Transverse colon (tissue), 4 donors: ENCODE data around the gene LIX1L.

Experiments
- EP300 ChIP-seq: sonication (generic); formaldehyde crosslinking; IDR thresholded peaks from one replicate; pipeline ENCODE4 v1.6.1; 2017; ENCODE audit warnings: antibody characterized with exemption, low read depth
- POLR2A ChIP-seq: fragments of 450-650 bp; IDR thresholded peaks from one replicate; pipeline ENCODE4 v1.6.1; 2016; ENCODE audit warnings: antibody characterized with exemption, mild to moderate bottlenecking, moderate library complexity
- POLR2AphosphoS5 ChIP-seq, 3 donors: sonication (generic); formaldehyde crosslinking; IDR thresholded peaks; one replicate each; pipeline ENCODE4 v1.6.1; 2016; ENCODE audit warnings: antibody characterized with exemption in 3 of 3
- TF ChIP-seq, protein P1 (sequence below), 5 experiments: fragments of 200-600 bp in 3 of 5; fragments of 450-650 bp in 2 of 5; sonication (generic) in 3 of 5; IDR thresholded peaks; 1 replicate in 2 of 5; 2 replicates in 3 of 5; pipeline ENCODE4 v1.5.1; 2016 to 2017; ENCODE audit warnings: antibody characterized with exemption in 5 of 5, inconsistent platforms in 3 of 5, mild to moderate bottlenecking in 2 of 5, moderate library complexity in 1 of 5

DNA sequence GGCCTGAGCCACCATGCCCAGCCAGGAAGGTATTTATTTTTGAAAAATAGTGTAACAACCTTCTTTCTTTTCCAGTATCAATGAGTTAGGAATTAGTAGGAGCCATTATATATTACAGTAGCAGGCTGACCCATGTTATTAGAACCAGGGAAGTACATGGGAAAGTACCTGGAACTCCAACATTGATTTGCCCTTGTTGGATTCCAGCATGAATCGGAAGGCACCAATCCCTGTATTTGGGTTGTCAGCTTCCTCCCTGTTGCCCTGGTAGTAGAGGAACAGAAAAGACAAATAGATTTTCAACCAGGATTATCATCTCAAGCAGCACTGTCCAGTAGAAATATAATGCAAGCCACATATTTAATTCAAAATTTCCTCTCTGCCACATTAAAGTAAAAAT is 20.4 kb downstream of the LIX1L start:
- no peak for TF ChIP-seq POLR2A
- TF ChIP-seq, protein P1, sequence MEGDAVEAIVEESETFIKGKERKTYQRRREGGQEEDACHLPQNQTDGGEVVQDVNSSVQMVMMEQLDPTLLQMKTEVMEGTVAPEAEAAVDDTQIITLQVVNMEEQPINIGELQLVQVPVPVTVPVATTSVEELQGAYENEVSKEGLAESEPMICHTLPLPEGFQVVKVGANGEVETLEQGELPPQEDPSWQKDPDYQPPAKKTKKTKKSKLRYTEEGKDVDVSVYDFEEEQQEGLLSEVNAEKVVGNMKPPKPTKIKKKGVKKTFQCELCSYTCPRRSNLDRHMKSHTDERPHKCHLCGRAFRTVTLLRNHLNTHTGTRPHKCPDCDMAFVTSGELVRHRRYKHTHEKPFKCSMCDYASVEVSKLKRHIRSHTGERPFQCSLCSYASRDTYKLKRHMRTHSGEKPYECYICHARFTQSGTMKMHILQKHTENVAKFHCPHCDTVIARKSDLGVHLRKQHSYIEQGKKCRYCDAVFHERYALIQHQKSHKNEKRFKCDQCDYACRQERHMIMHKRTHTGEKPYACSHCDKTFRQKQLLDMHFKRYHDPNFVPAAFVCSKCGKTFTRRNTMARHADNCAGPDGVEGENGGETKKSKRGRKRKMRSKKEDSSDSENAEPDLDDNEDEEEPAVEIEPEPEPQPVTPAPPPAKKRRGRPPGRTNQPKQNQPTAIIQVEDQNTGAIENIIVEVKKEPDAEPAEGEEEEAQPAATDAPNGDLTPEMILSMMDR (IDR thresholded peaks at IDR 0.05) = no peak
- TF ChIP-seq POLR2AphosphoS5 (IDR thresholded peaks at IDR 0.05) = no peak
- no peak for TF ChIP-seq EP300
